IPS DF 6.9 (cell line): ENCODE measurements around the gene WDR45B.

Experiments used
- DNase-seq: peaks from one replicate; pipeline ENCODE4 v3.0.0-alpha.2; 2013; ENCODE audit warnings: low read depth, low spot score
- H3K27ac ChIP-seq: one replicate; pipeline ENCODE4 v1.5.1; 2013; ENCODE audit warnings: low read length, control low read depth
- H3K27me3 ChIP-seq: 2 replicates; pipeline ENCODE4 v1.6.1; 2013; ENCODE audit warnings: mild to moderate bottlenecking, low read length; ENCODE audit not compliant: control insufficient read depth, insufficient read depth
- H3K36me3 ChIP-seq: 2 replicates; pipeline ENCODE4 v1.6.1; 2013; ENCODE audit warnings: low read length; ENCODE audit not compliant: control insufficient read depth, insufficient read depth
- H3K4me1 ChIP-seq: 2 replicates; pipeline ENCODE4 v1.6.1; 2013; ENCODE audit warnings: low read length; ENCODE audit not compliant: control insufficient read depth, insufficient read depth
- H3K4me3 ChIP-seq: 2 replicates; pipeline ENCODE4 v1.5.1; 2013; ENCODE audit warnings: mild to moderate bottlenecking, low read length
- H3K9me3 ChIP-seq: 2 replicates; pipeline ENCODE4 v1.6.1; 2013; ENCODE audit warnings: low read length, inconsistent platforms; ENCODE audit not compliant: control insufficient read depth, insufficient read depth
- WGBS: extraction: QIAGEN DNeasy Blood & Tissue Kit; methylation state at CpG from one replicate; pipeline ENCODE4 v1.1.7; 2013; ENCODE audit warnings: mixed read lengths, missing lambda C conversion rate; ENCODE audit not compliant: insufficient read length, insufficient coverage; 5-methylcytosine and 5-hydroxymethylcytosine counted together

Gene WDR45B

GRCh38 chr17:82611140-82612058 lies 36.8 kb downstream of the WDR45B start:
- no CpG with 5 or more reads among the region's 21 CpGs for WGBS
- peaks cover 5% of the 10 kb centered on the region; the same call in 1 of the 2 replicates for H3K36me3 ChIP-seq
- no peak overlapping the region for H3K27ac ChIP-seq
- no peak for DNase-seq
- no peaks in the 10 kb centered on the region for H3K9me3 ChIP-seq
- no peak overlapping the region for H3K4me3 ChIP-seq
- no peaks in the 10 kb centered on the region for H3K27me3 ChIP-seq
- no peaks in the 10 kb centered on the region for H3K4me1 ChIP-seq

DNA sequence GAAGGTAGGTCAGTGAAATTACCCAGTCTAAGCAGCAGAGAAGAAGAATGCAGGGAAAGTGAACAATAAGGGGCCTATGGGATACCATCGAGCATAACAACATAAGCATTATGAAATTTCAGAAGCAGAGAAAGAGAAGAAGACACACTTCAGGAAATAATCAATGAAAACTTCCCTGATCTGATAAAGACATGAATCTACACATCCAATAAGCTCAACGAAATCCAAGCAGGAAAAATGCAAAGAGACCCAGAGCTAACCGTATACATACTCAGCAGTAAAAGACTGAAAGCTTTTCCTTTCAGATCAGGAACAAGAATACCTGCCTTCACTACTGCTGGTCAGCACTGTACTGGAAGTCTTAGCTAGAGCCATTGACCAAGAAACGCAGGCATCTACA lies 38.6 kb downstream of the WDR45B start:
- no CpG with 5 or more reads among the region's 4 CpGs for WGBS
- no peak for DNase-seq
- Histone ChIP-seq H3K9me3 (no peaks in the 10 kb centered on the region), H3K36me3 (peaks cover 6% of the 10 kb centered on the region; the same call in 1 of the 2 replicates), H3K27ac (no peak overlapping the region), H3K4me1 (no peaks in the 10 kb centered on the region), H3K4me3 (no peak overlapping the region), H3K27me3 (no peaks in the 10 kb centered on the region)

GRCh38 chr17:82608816-82609215 lies 39.4 kb downstream of the WDR45B start:
- no peak overlapping the region for H3K27ac ChIP-seq
- no peaks in the 10 kb centered on the region for H3K27me3 ChIP-seq
- DNase-seq: no peak
- H3K4me3 ChIP-seq: no peak overlapping the region
- H3K36me3 ChIP-seq: peaks cover 12% of the 10 kb centered on the region
- WGBS: no CpG with 5 or more reads among the region's 5 CpGs
- H3K4me1 ChIP-seq: no peaks in the 10 kb centered on the region
- H3K9me3 ChIP-seq: no peaks in the 10 kb centered on the region

DNA sequence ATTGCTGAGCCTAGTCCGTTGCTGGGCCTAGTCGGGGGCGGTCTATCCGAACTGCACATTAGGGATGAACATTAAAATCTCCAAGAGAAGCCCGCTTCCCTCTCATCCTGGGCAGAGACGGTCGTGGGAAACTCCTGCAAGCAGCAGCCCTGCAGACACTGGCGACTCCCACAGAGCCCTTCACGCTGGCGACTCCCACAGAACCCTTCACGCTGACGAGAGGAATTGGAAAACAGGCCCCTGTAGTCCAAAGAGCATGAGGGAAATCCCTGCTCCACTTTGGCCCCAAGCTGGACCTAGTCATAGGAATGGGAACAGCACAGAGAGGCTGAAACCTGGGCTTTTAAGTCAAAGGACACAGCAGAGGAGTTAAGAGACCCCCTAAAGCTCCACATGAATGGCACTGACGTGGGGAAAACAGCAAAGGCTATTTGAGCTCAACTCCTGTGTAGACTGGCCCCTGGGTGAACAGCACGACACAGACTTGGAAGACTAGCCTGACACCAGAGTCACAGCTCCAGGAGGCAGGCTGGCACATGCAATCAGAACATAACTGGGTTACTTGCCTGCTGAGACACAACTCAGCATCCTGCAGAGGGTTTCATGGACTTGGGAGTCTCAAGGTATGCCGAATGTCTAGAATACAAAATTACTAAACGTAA lies 42.2 kb downstream of the WDR45B start:
- no CpG with 5 or more reads among the region's 16 CpGs for WGBS
- DNase-seq: no peak
- Histone ChIP-seq H3K4me1 (no peaks in the 10 kb centered on the region), H3K9me3 (no peaks in the 10 kb centered on the region), H3K27me3 (no peaks in the 10 kb centered on the region), H3K36me3 (peaks cover 29% of the 10 kb centered on the region), H3K4me3 (no peak overlapping the region), H3K27ac (no peak overlapping the region)

- DNase-seq: no peak
- Histone ChIP-seq H3K27ac (no peak overlapping the region), H3K4me1 (no peaks in the 10 kb centered on the region), H3K27me3 (no peaks in the 10 kb centered on the region), H3K36me3 (peaks cover 41% of the 10 kb centered on the region), H3K4me3 (no peak overlapping the region), H3K9me3 (no peaks in the 10 kb centered on the region)
- WGBS: no CpG with 5 or more reads among the region's 7 CpGs
Observed at GRCh38 chr17:82604532-82604931, 43.7 kb downstream of the WDR45B start.

DNA sequence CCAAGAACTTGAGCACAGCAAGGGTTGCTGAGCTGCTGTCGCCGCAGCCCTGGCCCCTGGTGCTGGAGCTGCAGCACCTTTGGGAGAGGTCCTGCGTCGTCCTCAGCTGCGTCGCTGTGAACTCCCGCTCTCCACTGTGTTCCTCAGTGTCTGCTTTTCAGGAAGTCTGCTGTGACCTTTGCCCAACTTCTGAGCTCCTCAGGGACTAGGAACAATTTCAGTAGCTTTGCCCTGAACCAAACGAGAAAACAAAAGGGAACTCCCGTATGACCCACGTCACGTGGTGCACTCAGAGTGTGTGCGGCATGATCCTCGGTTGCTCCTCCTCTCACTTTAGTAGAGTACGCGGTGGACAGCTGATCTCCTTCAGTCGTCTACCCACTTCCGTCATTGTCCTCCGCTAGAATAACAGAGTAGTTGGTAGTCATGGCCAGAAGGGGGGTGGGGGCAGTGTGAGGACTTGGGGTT lies 44.2 kb downstream of the WDR45B start:
- Histone ChIP-seq H3K4me3 (no peak overlapping the region), H3K27me3 (no peaks in the 10 kb centered on the region), H3K9me3 (no peaks in the 10 kb centered on the region), H3K36me3 (peaks cover 41% of the 10 kb centered on the region), H3K27ac (no peak overlapping the region), H3K4me1 (no peaks in the 10 kb centered on the region)
- DNase-seq: no peak
- WGBS: no CpG with 5 or more reads among the region's 18 CpGs

DNA sequence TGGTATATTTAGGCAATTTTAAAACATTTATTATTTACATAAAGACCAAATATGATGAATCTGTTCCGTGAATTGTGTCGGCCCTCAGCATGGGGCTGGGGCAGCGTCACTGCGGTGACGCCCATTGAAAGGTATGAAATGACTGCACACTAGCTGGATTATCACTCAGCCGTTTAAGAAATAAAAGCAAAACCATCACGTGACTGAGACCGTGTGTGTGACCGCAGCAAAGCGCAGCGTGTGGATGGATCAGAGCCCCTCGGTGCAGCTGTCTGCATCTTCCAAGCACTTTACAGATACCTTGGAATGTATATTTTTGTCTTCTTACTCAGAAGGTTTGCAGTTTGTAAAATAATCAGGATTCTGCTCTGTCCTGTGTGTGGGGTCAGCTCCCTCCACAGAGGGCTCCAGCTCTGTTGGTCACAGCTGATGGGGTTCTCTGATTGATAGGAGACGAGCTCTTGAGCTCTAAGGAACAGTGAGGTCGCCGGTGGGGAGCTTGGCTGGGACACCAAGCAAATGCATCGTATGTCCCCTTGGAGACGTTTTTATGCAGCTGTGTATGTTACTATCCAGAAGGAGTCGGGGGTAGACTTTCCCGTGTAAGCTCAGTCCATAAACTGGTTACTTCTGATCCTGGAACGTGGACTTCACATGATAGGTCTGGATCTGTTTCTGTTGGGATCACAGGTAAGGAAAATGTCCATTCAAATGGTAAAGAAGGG lies 45.1 kb downstream of the WDR45B start:
- H3K27me3 ChIP-seq: no peaks in the 10 kb centered on the region
- H3K27ac ChIP-seq: no peak overlapping the region
- no peaks in the 10 kb centered on the region for H3K9me3 ChIP-seq
- H3K4me3 ChIP-seq: no peak overlapping the region
- H3K36me3 ChIP-seq: peaks cover 47% of the 10 kb centered on the region
- WGBS: no CpG with 5 or more reads among the region's 20 CpGs
- DNase-seq: no peak
- H3K4me1 ChIP-seq: no peaks in the 10 kb centered on the region

DNA sequence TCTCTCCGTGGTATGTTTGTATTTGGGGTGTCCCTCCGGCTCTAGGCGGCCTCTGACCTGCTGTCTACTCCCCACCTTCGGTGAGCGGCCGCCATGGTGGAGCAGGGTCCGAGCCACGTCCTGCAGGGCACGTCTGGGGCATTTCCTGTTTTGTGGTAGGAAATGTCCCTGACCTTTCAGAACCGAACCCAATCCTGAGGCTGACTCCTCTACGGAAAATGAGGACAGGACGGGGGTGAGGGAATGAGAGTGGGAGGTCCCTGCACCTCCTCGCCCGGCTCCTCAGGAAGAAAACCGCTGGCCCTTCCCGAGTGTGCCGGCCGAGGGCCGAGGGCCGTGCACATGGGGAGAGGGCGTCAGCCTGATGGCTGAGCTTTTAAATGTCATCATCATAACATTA lies 45.8 kb downstream of the WDR45B start:
- Histone ChIP-seq H3K9me3 (no peaks in the 10 kb centered on the region), H3K36me3 (peaks cover 47% of the 10 kb centered on the region), H3K27me3 (no peaks in the 10 kb centered on the region), H3K27ac (no peak overlapping the region), H3K4me3 (no peak overlapping the region), H3K4me1 (no peaks in the 10 kb centered on the region)
- no peak for DNase-seq
- WGBS: no CpG with 5 or more reads among the region's 21 CpGs

DNA sequence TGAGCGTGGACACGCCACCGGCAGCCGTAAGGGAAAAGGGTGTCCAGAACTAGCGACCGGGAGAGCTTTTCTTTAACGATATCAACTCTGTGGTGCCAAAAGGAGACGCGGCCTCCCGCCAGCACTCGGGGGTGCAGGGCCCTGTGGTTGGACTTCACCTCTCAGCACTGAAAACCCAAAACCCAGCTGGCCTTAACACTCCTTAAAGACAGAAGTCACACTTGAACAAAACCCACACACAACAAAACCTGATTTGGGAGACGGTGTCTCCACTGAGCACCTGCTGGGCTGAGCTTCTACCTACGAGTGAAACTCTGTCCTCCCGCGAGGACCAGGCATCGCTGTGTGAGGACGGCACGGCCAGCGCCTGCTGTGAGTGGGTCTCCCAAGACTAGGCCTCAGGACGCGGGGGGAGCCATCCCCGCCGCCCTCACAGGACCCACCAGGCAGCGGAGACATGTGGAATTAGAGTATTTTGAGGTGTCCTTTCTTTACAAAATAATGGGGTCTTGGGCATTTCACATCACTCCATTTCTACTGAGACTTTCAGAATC lies 46.7 kb downstream of the WDR45B start:
- H3K4me1 ChIP-seq: no peaks in the 10 kb centered on the region
- H3K4me3 ChIP-seq: no peak overlapping the region
- no peaks in the 10 kb centered on the region for H3K9me3 ChIP-seq
- no peaks in the 10 kb centered on the region for H3K27me3 ChIP-seq
- H3K27ac ChIP-seq: no peak overlapping the region
- peaks cover 56% of the 10 kb centered on the region for H3K36me3 ChIP-seq
- WGBS: no CpG with 5 or more reads among the region's 24 CpGs
- no peak for DNase-seq
